Stimulated activated CD4-positive, alpha-beta T cell treated with anti-CD3 and anti-CD28 coated beads, Interleukin-1b, Interleukin-23, amount 100 ng/mL, for 48 hours (primary cell): ENCODE measurements around the gene FHIT.

Experiments
- DNase-seq: peaks from one replicate; pipeline ENCODE4 v3.0.0-alpha.2; 2020

Gene FHIT

GRCh38 chr3:59726279-59726678 is 1525.0 kb downstream of the FHIT start:
- DNase-seq, result peak; percentile 24

GRCh38 chr3:59717679-59718205 is 1533.5 kb downstream of the FHIT start:
- DNase-seq, result no peak

DNA sequence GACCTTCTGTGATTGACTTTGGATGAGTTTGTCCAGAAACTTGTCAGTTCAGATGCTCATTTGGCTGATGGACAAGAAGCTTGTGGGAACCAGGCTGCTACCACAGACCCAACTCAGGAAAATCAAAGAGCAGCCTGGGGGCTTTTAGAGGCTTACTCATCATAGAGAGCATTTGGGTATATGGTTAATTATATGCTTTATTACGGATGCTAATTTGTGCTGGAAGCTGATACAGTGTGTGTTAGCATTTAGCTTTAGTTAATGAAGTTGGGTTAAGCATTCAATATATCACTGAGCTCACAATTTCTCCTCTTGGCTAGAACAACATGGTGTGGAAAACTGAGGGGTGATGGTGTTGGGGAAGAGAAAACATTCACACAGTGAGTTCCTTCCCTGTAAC is 1537.2 kb downstream of the FHIT start:
- no peak for DNase-seq

GRCh38 chr3:59710554-59710953 is 1540.7 kb downstream of the FHIT start:
- no peak for DNase-seq

- DNase-seq, result no peak
Measured at GRCh38 chr3:59709702-59710553, 1541.3 kb downstream of the FHIT start.

- no peak for DNase-seq
Measured at GRCh38 chr3:59708202-59708601, 1543.0 kb downstream of the FHIT start.

- no peak for DNase-seq
Measured at GRCh38 chr3:59704292-59704691, 1547.0 kb downstream of the FHIT start.

DNA sequence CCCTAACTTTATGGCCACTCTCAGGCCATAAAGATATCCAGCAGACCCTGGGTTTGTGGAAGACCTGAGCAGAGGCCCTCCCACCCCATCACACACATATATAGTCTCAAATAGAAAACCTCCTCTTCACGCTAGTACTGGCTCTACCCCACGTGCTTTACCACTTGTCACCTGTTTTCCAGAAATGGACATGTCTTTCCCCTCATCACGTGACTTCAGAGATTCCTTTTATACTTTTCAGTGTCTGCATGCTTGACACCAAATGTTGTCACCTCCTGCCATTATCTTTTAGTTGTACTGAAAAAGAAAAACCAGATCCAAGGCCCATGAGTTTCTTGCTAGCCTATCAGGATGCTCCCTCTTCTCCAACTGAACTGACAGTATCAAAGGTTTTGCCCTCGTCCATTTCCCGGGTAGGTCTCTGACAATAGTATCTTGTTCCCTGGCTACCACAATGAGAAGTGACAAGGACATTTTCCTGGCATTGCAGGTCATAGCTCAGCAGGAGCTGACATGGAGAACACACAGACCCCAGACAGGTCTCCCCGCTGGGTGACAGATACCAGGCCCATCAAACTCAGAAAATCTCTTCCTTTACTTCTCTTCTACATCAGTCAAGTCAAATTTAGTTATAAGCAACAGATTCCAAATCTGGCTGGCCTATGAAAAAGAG is 1551.5 kb downstream of the FHIT start:
- no peak for DNase-seq
